Activated CD4-positive, CD25-positive, alpha-beta regulatory T cell treated with anti-CD3 and anti-CD28 coated beads, Interleukin-2, amount 50 U/mL, for 72 hours (primary cell): Measurements from ENCODE around the gene LRRIQ1.
"Not testable (repeated sequence)": the region's sequence is repeated elsewhere in the genome, so short reads cannot be mapped to it uniquely, and the experiment has no call there.

Experiments
- DNase-seq: peaks from one replicate; pipeline ENCODE4 v3.0.0; 2021

LRRIQ1 gene

GRCh38 chr12:85036234-85036707 is at the start of gene LRRIQ1, which contains the start of gene TSPAN19:
LRRIQ1 (plus strand) TSS chr12:85036351; CDS start chr12:85038177, 1,826 bp downstream.
TSPAN19 (minus strand) TSS chr12:85036277; CDS start chr12:85029946, 6,331 bp downstream.
- no peak for DNase-seq

GRCh38 chr12:84986586-84986985 is 49.6 kb upstream of the LRRIQ1 start:
- no peak for DNase-seq

- no peak for DNase-seq
Observed at GRCh38 chr12:84994426-84994825, 41.7 kb upstream of the LRRIQ1 start.

- DNase-seq, result no peak
Observed at GRCh38 chr12:84995641-84996040, 40.5 kb upstream of the LRRIQ1 start.

- no peak for DNase-seq
Observed at GRCh38 chr12:84996759-84997158, 39.4 kb upstream of the LRRIQ1 start.

- no peak for DNase-seq
Observed at GRCh38 chr12:84998341-84998740, 37.8 kb upstream of the LRRIQ1 start.

GRCh38 chr12:85000729-85001128 is 35.4 kb upstream of the LRRIQ1 start:
- no peak for DNase-seq

- DNase-seq, result no peak
Observed at GRCh38 chr12:85002778-85003296, 33.3 kb upstream of the LRRIQ1 start.

GRCh38 chr12:85004204-85004603 is 31.9 kb upstream of the LRRIQ1 start:
- DNase-seq, result no peak

GRCh38 chr12:85005047-85005446 is 31.1 kb upstream of the LRRIQ1 start:
- not testable (repeated sequence) for DNase-seq

- DNase-seq, result no peak
Observed at GRCh38 chr12:85005615-85006014, 30.5 kb upstream of the LRRIQ1 start.

GRCh38 chr12:85006206-85006605 is 29.9 kb upstream of the LRRIQ1 start:
- no peak for DNase-seq

- DNase-seq, result no peak
Observed at GRCh38 chr12:85007836-85008235, 28.3 kb upstream of the LRRIQ1 start.

- DNase-seq, result no peak
Observed at GRCh38 chr12:85016413-85016812, 19.7 kb upstream of the LRRIQ1 start.

GRCh38 chr12:85017133-85017532 is 19.0 kb upstream of the LRRIQ1 start:
- DNase-seq, result no peak

GRCh38 chr12:85017618-85018017 is 18.5 kb upstream of the LRRIQ1 start:
- DNase-seq, result no peak

GRCh38 chr12:85018098-85018497 is 18.1 kb upstream of the LRRIQ1 start:
- no peak for DNase-seq

- DNase-seq, result no peak
Observed at GRCh38 chr12:85029456-85029855, 6.7 kb upstream of the LRRIQ1 start.

- DNase-seq, result no peak
Observed at GRCh38 chr12:85036733-85037132, 582 bp downstream of the LRRIQ1 start.

- DNase-seq, result no peak
Observed at GRCh38 chr12:85041395-85041794, 5.2 kb downstream of the LRRIQ1 start.

GRCh38 chr12:85043829-85044228 is 7.7 kb downstream of the LRRIQ1 start:
- DNase-seq, result no peak

- DNase-seq, result no peak
Observed at GRCh38 chr12:85057370-85057963, 21.3 kb downstream of the LRRIQ1 start.

- no peak for DNase-seq
Observed at GRCh38 chr12:85058339-85058738, 22.2 kb downstream of the LRRIQ1 start.

GRCh38 chr12:85059594-85059993 is 23.4 kb downstream of the LRRIQ1 start:
- no peak for DNase-seq

GRCh38 chr12:85060916-85061315 is 24.8 kb downstream of the LRRIQ1 start:
- no peak for DNase-seq
